ENCODE results near the gene ATXN2.

ATXN2 gene

DNA sequence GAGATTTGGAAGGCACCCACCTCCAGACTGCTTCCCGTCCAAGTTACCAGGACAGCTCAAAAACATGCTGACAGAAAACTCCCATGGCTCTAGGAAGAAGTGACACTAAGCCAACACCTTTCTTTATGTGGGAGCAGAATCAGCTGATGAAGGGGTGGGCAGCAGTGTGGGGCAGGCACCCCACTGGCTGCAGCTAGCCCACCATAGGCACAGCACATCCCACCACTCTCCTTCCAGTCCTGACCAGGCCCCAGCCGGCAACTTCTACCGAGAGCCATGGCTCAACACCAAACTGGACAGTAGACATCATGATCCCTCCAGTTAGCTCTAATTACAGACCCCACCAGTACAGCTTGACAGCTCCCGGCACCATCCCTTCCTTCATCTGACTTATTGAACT lies 148.4 kb downstream of the ATXN2 start:
- H3K36me3 ChIP-seq (replicated peaks; ENCODE audit: insufficient read depth, low read length): no peaks in the 10 kb centered on the region
- 0 out of 2 replicates have a peak, but pooled peaks cover under 1% of the 10 kb centered on the region for H3F3A ChIP-seq (ENCODE audit: insufficient read depth, low read length)
- H2AFZ ChIP-seq (ENCODE audit: low read length): no peak overlapping the region
- H3K79me2 ChIP-seq (ENCODE audit: low read length): no peaks in the 10 kb centered on the region; the same call in 1 of the 2 replicates
- H3K27ac ChIP-seq (ENCODE audit: low read length): no peak overlapping the region
- no peak for DNase-seq
- peaks cover 13% of the 10 kb centered on the region for H3K4me1 ChIP-seq (ENCODE audit: low read length)
- no peak overlapping the region for H3K4me2 ChIP-seq (ENCODE audit: low read depth, low read length)
- H3K9ac ChIP-seq (ENCODE audit: low read length): no peak overlapping the region
- H3K4me3 ChIP-seq (ENCODE audit: low read length): no peak overlapping the region
- H4K20me1 ChIP-seq (ENCODE audit: insufficient read depth, low read length): no peaks in the 10 kb centered on the region
- H3K9me3 ChIP-seq (replicated peaks; ENCODE audit: insufficient read depth, low read length): no peaks in the 10 kb centered on the region
- no peak for TF ChIP-seq EZH2 (optimal IDR thresholded peaks at IDR 0.05; ENCODE audit: low read depth, low read length)
- TF ChIP-seq, protein P1, sequence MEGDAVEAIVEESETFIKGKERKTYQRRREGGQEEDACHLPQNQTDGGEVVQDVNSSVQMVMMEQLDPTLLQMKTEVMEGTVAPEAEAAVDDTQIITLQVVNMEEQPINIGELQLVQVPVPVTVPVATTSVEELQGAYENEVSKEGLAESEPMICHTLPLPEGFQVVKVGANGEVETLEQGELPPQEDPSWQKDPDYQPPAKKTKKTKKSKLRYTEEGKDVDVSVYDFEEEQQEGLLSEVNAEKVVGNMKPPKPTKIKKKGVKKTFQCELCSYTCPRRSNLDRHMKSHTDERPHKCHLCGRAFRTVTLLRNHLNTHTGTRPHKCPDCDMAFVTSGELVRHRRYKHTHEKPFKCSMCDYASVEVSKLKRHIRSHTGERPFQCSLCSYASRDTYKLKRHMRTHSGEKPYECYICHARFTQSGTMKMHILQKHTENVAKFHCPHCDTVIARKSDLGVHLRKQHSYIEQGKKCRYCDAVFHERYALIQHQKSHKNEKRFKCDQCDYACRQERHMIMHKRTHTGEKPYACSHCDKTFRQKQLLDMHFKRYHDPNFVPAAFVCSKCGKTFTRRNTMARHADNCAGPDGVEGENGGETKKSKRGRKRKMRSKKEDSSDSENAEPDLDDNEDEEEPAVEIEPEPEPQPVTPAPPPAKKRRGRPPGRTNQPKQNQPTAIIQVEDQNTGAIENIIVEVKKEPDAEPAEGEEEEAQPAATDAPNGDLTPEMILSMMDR (IDR thresholded peaks at IDR 0.05; ENCODE audit: low read length): no peak
- no peak for TF ChIP-seq EZH2phosphoT487 (IDR thresholded peaks at IDR 0.05; ENCODE audit: low read length)
- no peaks in the 10 kb centered on the region for H3K9me2 ChIP-seq (replicated peaks; ENCODE audit: insufficient read depth, low read length)
- H3K27me3 ChIP-seq (replicated peaks; ENCODE audit: insufficient read depth, low read length): no peaks in the 10 kb centered on the region

DNA sequence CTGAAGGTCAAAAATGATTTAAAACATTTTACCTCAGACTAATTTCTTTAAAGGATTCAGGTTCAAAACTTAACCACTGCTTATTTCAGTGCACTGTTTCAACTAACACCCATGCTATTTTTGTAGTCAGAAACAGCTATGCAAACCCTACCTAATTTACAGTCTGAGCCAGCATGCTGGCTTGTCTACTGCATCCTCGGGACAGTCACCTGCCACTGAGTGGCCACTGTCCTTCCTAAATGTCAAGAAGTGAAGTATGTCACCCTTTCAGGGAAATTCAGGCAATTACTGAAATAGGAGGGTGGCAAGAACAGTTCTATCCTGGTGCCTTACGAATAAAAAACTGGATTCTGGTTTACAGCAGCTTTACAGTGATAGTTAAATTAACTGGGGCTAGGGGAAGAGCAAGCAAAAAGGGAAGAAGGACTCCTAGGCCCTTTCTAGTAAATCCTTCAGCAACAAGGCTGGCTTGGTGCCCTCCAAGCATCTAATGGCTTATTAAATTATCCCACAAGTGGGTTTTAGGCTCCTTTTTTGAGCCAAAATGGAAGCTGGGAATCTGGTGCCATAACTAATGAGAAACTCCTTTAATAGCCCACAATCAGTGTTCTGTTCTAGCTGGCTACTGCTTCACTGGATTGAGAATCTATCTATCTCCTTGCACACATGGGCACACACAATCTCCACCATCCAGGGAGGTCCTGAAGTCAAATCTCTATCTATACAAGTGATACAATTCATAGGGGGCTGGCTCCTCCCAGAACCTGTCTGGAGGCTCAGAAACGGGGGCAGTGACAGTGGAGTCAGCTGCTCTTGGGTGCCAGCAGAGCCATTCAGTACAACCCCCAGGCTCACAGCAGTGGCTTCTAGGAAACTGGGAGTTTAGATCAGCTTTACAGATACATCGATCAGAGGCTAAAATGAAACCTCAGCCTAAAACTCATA lies 150.0 kb downstream of the ATXN2 start:
- H3K36me3 ChIP-seq (replicated peaks; ENCODE audit: insufficient read depth, low read length): no peaks in the 10 kb centered on the region

DNA sequence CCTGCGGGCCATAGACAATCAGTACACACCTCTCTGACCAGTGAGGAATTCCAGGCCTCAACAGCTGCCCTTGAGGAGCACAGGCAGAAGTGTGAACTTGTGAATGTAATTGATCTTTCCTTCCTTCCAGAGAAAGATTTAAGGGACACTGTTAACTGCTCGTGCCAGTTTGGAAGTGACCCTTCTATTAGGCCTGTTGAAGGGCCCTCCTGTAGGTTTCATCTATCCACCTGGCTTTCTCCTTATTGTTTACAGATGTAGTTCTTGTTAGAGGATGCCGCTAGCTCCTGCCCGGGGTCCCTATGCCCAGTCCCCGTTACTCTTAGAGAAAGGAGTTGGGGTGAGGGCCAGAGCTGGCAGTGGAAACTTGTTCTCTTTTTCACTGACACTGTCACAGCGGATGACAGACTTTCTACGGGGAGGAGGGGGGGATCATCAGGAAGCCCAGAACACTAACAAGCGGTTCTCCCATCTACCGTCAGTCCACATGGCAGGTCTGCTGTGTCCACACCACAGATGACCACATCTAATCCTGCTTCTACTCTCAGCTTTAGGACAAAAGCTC lies 150.8 kb downstream of the ATXN2 start:
- H3K4me2 ChIP-seq (ENCODE audit: low read depth, low read length): no peak overlapping the region
- H3K27me3 ChIP-seq (replicated peaks; ENCODE audit: insufficient read depth, low read length): no peaks in the 10 kb centered on the region
- H3K9me3 ChIP-seq (replicated peaks; ENCODE audit: insufficient read depth, low read length): no peaks in the 10 kb centered on the region
- peaks cover 15% of the 10 kb centered on the region for H3F3A ChIP-seq (ENCODE audit: insufficient read depth, low read length)
- peaks cover 31% of the 10 kb centered on the region for H3K4me1 ChIP-seq (ENCODE audit: low read length)
- peaks cover 2% of the 10 kb centered on the region for H3K79me2 ChIP-seq (ENCODE audit: low read length)
- no peak for TF ChIP-seq EZH2phosphoT487 (IDR thresholded peaks at IDR 0.05; ENCODE audit: low read length)
- no peak for TF ChIP-seq EZH2 (optimal IDR thresholded peaks at IDR 0.05; ENCODE audit: low read depth, low read length)
- TF ChIP-seq, protein P1 (IDR thresholded peaks at IDR 0.05; ENCODE audit: low read length): no peak
- H2AFZ ChIP-seq (ENCODE audit: low read length): no peak overlapping the region
- no peaks in the 10 kb centered on the region for H4K20me1 ChIP-seq (ENCODE audit: insufficient read depth, low read length)
- no peak overlapping the region for H3K9ac ChIP-seq (ENCODE audit: low read length)
- no peaks in the 10 kb centered on the region for H3K36me3 ChIP-seq (replicated peaks; ENCODE audit: insufficient read depth, low read length)
- H3K4me3 ChIP-seq (ENCODE audit: low read length): no peak overlapping the region
- no peak overlapping the region for H3K27ac ChIP-seq (ENCODE audit: low read length)
- DNase-seq: no peak
- H3K9me2 ChIP-seq (replicated peaks; ENCODE audit: insufficient read depth, low read length): no peaks in the 10 kb centered on the region

More for the DNA sequence above, 150.0 kb downstream of the ATXN2 start:
- no peak overlapping the region for H3K9ac ChIP-seq (ENCODE audit: low read length)
- H3K4me1 ChIP-seq (ENCODE audit: low read length): peaks cover 25% of the 10 kb centered on the region
- H3K27me3 ChIP-seq (replicated peaks; ENCODE audit: insufficient read depth, low read length): no peaks in the 10 kb centered on the region
- H3K4me3 ChIP-seq (ENCODE audit: low read length): no peak overlapping the region
- H4K20me1 ChIP-seq (ENCODE audit: insufficient read depth, low read length): no peaks in the 10 kb centered on the region
- H3K4me2 ChIP-seq (ENCODE audit: low read depth, low read length): no peak overlapping the region
- H2AFZ ChIP-seq (ENCODE audit: low read length): no peak overlapping the region
- peaks cover 13% of the 10 kb centered on the region for H3F3A ChIP-seq (ENCODE audit: insufficient read depth, low read length)
- TF ChIP-seq EZH2phosphoT487 (IDR thresholded peaks at IDR 0.05; ENCODE audit: low read length) (no peak), EZH2 (optimal IDR thresholded peaks at IDR 0.05; ENCODE audit: low read depth, low read length) (no peak)
- TF ChIP-seq, protein P1 (IDR thresholded peaks at IDR 0.05; ENCODE audit: low read length): no peak
- no peaks in the 10 kb centered on the region for H3K9me2 ChIP-seq (replicated peaks; ENCODE audit: insufficient read depth, low read length)
- DNase-seq: no peak
- H3K27ac ChIP-seq (ENCODE audit: low read length): no peak overlapping the region
- no peaks in the 10 kb centered on the region for H3K9me3 ChIP-seq (replicated peaks; ENCODE audit: insufficient read depth, low read length)
- H3K79me2 ChIP-seq (ENCODE audit: low read length): no peaks in the 10 kb centered on the region; the same call in 1 of the 2 replicates

All from MM.1S (cell line).